ENCODE results near the gene TSPO. TPM values are rescaled to one million over a fixed set of nuclear protein-coding genes. Genes with fewer than 3 reads are reported as not detected.

Gene TSPO
- total RNA-seq, 2 donors from 2014 or later = 113 to 225 TPM

GRCh38 chr22:43147821-43148220 is 3.5 kb upstream of the TSPO start:
- ATAC-seq (no peak), DNase-seq (no peak)
- Histone ChIP-seq H3K4me1 (peaks cover 14% of the 10 kb centered on the region), H3K4me3 (no peak overlapping the region), H3K9me3 (no peaks in the 10 kb centered on the region), H3K27ac (peak overlapping the region in 1 of 4 donors; percentile 49), H3K27me3 (no peaks in the 10 kb centered on the region), H3K36me3 (replicated peaks in 1 of 2; ENCODE audit: insufficient read depth in 1 of 2, low read depth in 2 of 2) (no peaks in the 10 kb centered on the region)
- intact Hi-C loops (cut with DNase I) = no loop called here
- TF ChIP-seq POLR2A (IDR thresholded peaks at IDR 0.05) = no peak
- WGBS, 2 donors = 55 to 59% methylated on average over 8 of the region's 8 CpGs

- intact Hi-C loops (cut with DNase I) = no loop called here
- WGBS, 2 donors = 62% methylated on average over 6 of the region's 6 CpGs; no CpG with 5 or more reads in 1 of the 2 donors
- Histone ChIP-seq H3K4me3 (no peak overlapping the region), H3K9me3 (no peaks in the 10 kb centered on the region), H3K4me1 (peaks cover 17% of the 10 kb centered on the region), H3K27ac (no peak overlapping the region), H3K36me3 (replicated peaks in 1 of 2; ENCODE audit: insufficient read depth in 1 of 2, low read depth in 2 of 2) (no peaks in the 10 kb centered on the region), H3K27me3 (no peaks in the 10 kb centered on the region)
- ATAC-seq (no peak), DNase-seq (no peak)
- no peak for TF ChIP-seq CTCF (IDR thresholded peaks at IDR 0.05)
- no peak for TF ChIP-seq POLR2A (IDR thresholded peaks at IDR 0.05)
Measured at GRCh38 chr22:43148581-43148980, 2.8 kb upstream of the TSPO start.

GRCh38 chr22:43150731-43151206 is 590 bp upstream of the TSPO start:
- intact Hi-C loops (cut with DNase I) = no loop called here
- TF ChIP-seq CTCF (IDR thresholded peaks at IDR 0.05) (no peak), POLR2A (IDR thresholded peaks at IDR 0.05) (no peak)
- H3K27me3 ChIP-seq = no peaks in the 10 kb centered on the region
- H3K4me1 ChIP-seq = peaks cover 17% of the 10 kb centered on the region
- H3K27ac ChIP-seq = peak overlapping the region in 3 of 4 donors; percentile 76 to 82 (median 81)
- WGBS, 2 donors = 46 to 70% methylated on average over 2 to 15 of the region's 15 CpGs
- ATAC-seq (peak; percentile 1), DNase-seq (no peak)
- peak overlapping the region; percentile 26 to 82 for H3K4me3 ChIP-seq
- H3K9me3 ChIP-seq = no peaks in the 10 kb centered on the region
- H3K36me3 ChIP-seq (replicated peaks in 1 of 2; ENCODE audit: insufficient read depth in 1 of 2, low read depth in 2 of 2) = no peaks in the 10 kb centered on the region

- 0 to 18% methylated on average over 2 to 18 of the region's 18 CpGs for WGBS, 2 donors
- Histone ChIP-seq H3K4me3 (peak overlapping the region; percentile 26 to 82), H3K27me3 (no peaks in the 10 kb centered on the region), H3K27ac (peak overlapping the region; percentile 52 to 82 (median 78)), H3K36me3 (replicated peaks in 1 of 2; ENCODE audit: insufficient read depth in 1 of 2, low read depth in 2 of 2) (no peaks in the 10 kb centered on the region), H3K4me1 (peaks cover 17% of the 10 kb centered on the region), H3K9me3 (no peaks in the 10 kb centered on the region)
- ATAC-seq (no peak), DNase-seq (no peak)
- TF ChIP-seq CTCF (IDR thresholded peaks at IDR 0.05) (no peak), POLR2A (IDR thresholded peaks at IDR 0.05) (no peak)
- intact Hi-C loops (cut with DNase I) = no loop called here
Measured at GRCh38 chr22:43152003-43152356, 621 bp downstream of the TSPO start.

- Histone ChIP-seq H3K36me3 (replicated peaks in 1 of 2; ENCODE audit: insufficient read depth in 1 of 2, low read depth in 2 of 2) (no peaks in the 10 kb centered on the region), H3K27me3 (no peaks in the 10 kb centered on the region), H3K27ac (peak overlapping the region; percentile 52 to 82 (median 78)), H3K9me3 (no peaks in the 10 kb centered on the region), H3K4me1 (peaks cover 17% of the 10 kb centered on the region), H3K4me3 (peak overlapping the region; percentile 26 to 82)
- WGBS, 2 donors = 7 to 38% methylated on average over 3 to 22 of the region's 22 CpGs
- ATAC-seq = peak; percentile 81
- DNase-seq = peak; percentile 75 to 88 (median 84)
- intact Hi-C loops (cut with DNase I) = no loop called here
- TF ChIP-seq CTCF (IDR thresholded peaks at IDR 0.05) = no peak
- TF ChIP-seq POLR2A (IDR thresholded peaks at IDR 0.05) = peak; percentile 23 to 45 (median 41)
Measured at GRCh38 chr22:43152357-43153071, 1.2 kb downstream of the TSPO start.
